HepG2 (cell line): ENCODE measurements around the gene CHADL. TPM values are rescaled to one million over a fixed set of nuclear protein-coding genes. Genes with fewer than 3 reads are reported as not detected.

ENCODE experiments used
- CBX5 ChIP-seq: sonication (generic); formaldehyde crosslinking; IDR thresholded peaks from 2 replicates; pipeline ENCODE4 v1.4.0; 2020; ENCODE audit warnings: missing genetic modification reagents, borderline replicate concordance
- GATAD2A ChIP-seq: IDR thresholded peaks from 2 replicates; pipeline ENCODE4 v1.6.1; 2016
- HIC2 ChIP-seq: sonication (generic); formaldehyde crosslinking; IDR thresholded peaks from 2 replicates; pipeline ENCODE4 v1.9.0; 2022; ENCODE audit warnings: low read depth, missing genetic modification reagents
- KLF12 ChIP-seq: sonication (generic); formaldehyde crosslinking; IDR thresholded peaks from 2 replicates; pipeline ENCODE4 v1.4.0; 2020; ENCODE audit warnings: missing genetic modification reagents, borderline replicate concordance
- KLF13 ChIP-seq: sonication (generic); formaldehyde crosslinking; IDR thresholded peaks from 2 replicates; pipeline ENCODE4 v1.4.0; 2020; ENCODE audit warnings: mild to moderate bottlenecking, missing genetic modification reagents
- MED1 ChIP-seq: sonication (generic); formaldehyde crosslinking; IDR thresholded peaks from 2 replicates; pipeline ENCODE4 v1.4.0; 2020; ENCODE audit warnings: missing genetic modification reagents
- MYPOP ChIP-seq: sonication (generic); formaldehyde crosslinking; IDR thresholded peaks from 2 replicates; pipeline ENCODE4 v1.8.1; 2023; ENCODE audit warnings: mild to moderate bottlenecking, moderate library complexity, missing genetic modification reagents
- SAFB2 ChIP-seq: sonication (generic); formaldehyde crosslinking; IDR thresholded peaks from 2 replicates; pipeline ENCODE4 v1.5.1; 2020; ENCODE audit warnings: missing genetic modification reagents, low read depth, mild to moderate bottlenecking, borderline replicate concordance
- SP140L ChIP-seq: sonication (generic); formaldehyde crosslinking; IDR thresholded peaks from 2 replicates; pipeline ENCODE4 v1.4.0; 2020; ENCODE audit warnings: missing genetic modification reagents, borderline replicate concordance
- SRSF9 ChIP-seq: fragments of 200-400 bp; formaldehyde crosslinking; IDR thresholded peaks from 2 replicates; pipeline ENCODE4 v1.6.1; 2018; ENCODE audit warnings: borderline replicate concordance, mild to moderate bottlenecking, low read depth, low read length; ENCODE audit not compliant: insufficient read depth, poor library complexity, severe bottlenecking
- THAP11 ChIP-seq: IDR thresholded peaks from 2 replicates; pipeline ENCODE4 v1.6.1; 2016; ENCODE audit warnings: missing biosample characterization, missing genetic modification reagents
- ZC3H13 ChIP-seq: sonication (generic); formaldehyde crosslinking; IDR thresholded peaks from 2 replicates; pipeline ENCODE4 v1.8.1; 2023; ENCODE audit warnings: mild to moderate bottlenecking, missing genetic modification reagents, moderate library complexity
- ZNF235 ChIP-seq: sonication (generic); formaldehyde crosslinking; IDR thresholded peaks from 2 replicates; pipeline ENCODE4 v1.8.1; 2023; ENCODE audit warnings: mild to moderate bottlenecking, missing genetic modification reagents, borderline replicate concordance
- ZNF317 ChIP-seq: sonication (generic); formaldehyde crosslinking; IDR thresholded peaks from 2 replicates; pipeline ENCODE4 v1.5.0; 2020; ENCODE audit warnings: mild to moderate bottlenecking, missing genetic modification reagents
- ZNF329 ChIP-seq: sonication (generic); formaldehyde crosslinking; IDR thresholded peaks from 2 replicates; pipeline ENCODE4 v1.9.0; 2021; ENCODE audit warnings: low read depth, mild to moderate bottlenecking, missing genetic modification reagents
- ZNF33B ChIP-seq: sonication (generic); formaldehyde crosslinking; IDR thresholded peaks from 2 replicates; pipeline ENCODE4 v1.5.1; 2020; ENCODE audit warnings: mild to moderate bottlenecking, missing genetic modification reagents
- ZNF552 ChIP-seq: sonication (generic); formaldehyde crosslinking; IDR thresholded peaks from 2 replicates; pipeline ENCODE4 v1.9.0; 2022; ENCODE audit warnings: missing genetic modification reagents, mild to moderate bottlenecking, borderline replicate concordance
- ZNF615 ChIP-seq: sonication (generic); formaldehyde crosslinking; IDR thresholded peaks from 2 replicates; pipeline ENCODE4 v1.5.0; 2020; ENCODE audit warnings: mild to moderate bottlenecking, missing genetic modification reagents, borderline replicate concordance
- polyA plus RNA-seq, 8 experiments: library from polyadenylated mRNA; depleted of rRNA in 3 of 8; stranded (reverse) in 7 of 8; unstranded in 1 of 8; fragments of >200 nt; fragmentation: Illumina TruSeq in 4 of 8; extraction: Trizol in 4 of 8; gene quantifications; 2 replicates each; pipeline versions ENCODE4 v1.2.1 to v1.2.3, GENCODE V29; 2011 to 2016; ENCODE audit warnings: low read depth in 4 of 8, missing spikeins in 1 of 8, mixed read lengths in 1 of 8; ENCODE audit not compliant: insufficient read depth in 1 of 8
- total RNA-seq, 5 experiments: library from RNA; depleted of rRNA; stranded (reverse); fragments of >200 nt; fragmentation: Illumina TruSeq; extraction: Trizol; gene quantifications; 2 replicates each; pipeline ENCODE4 v1.2.3, GENCODE V29; 2016; ENCODE audit warnings: low read depth in 1 of 5
- TF ChIP-seq, protein P1 (sequence below), 2 experiments: sonication (generic) in 1 of 2; formaldehyde crosslinking in 1 of 2; IDR thresholded peaks; 2 replicates each; pipeline versions ENCODE4 v1.4.0 to v1.6.1; 2016 to 2020; ENCODE audit warnings: borderline replicate concordance in 1 of 2, low read depth in 1 of 2, mild to moderate bottlenecking in 1 of 2, missing genetic modification reagents in 1 of 2
- TF ChIP-seq, protein P2 (sequence below): sonication (generic); formaldehyde crosslinking; IDR thresholded peaks from 2 replicates; pipeline ENCODE4 v1.4.0; 2020; ENCODE audit warnings: missing genetic modification reagents, mild to moderate bottlenecking, borderline replicate concordance

CHADL gene
- total and polyA plus RNA-seq, 2 of the 13 experiments (the other 11 are each of a cell fraction or from before 2014, with no cell fraction given), result 2.8 to 8.1 TPM

DNA sequence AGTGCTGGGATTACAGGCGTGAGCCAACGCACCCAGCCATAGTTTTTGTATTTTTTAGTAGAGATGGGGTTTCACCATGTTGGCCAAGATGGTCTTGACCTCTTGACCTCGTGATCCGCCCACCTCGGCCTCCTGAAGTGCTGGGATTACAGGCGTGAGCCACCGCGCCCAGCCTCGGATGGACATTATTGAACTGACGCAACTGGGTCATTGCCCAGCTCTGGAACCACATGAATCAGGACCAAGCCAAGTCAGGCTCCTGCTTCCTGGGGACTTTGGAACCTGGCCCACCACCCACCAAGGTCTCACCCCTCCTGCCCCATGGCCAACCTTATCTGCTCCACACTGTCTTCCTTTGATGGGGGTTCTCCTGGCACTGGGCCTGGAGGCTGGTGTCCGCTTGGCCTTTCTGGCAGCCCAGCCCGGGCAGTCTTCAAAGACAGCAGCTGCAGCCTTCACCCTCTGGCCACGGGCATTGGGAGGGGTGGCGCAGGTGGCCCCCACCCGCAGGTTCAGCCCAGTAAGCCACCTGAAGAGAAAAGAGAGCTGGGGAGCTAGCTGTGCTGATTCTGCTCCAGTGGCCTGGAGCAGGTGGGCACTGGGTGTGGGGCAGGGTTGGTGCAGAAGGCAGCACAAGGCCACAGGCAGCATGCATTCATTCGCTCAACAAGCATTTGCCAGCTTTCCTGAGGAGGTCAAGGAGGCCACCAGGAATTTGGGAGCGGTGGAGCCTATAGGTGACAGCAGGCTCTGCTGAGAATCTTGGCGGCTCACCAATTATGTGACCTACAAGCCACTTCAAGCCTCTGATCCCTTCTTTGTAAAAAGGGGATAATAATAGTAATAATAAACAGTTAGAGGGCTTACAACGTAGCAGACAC lies 5.7 kb downstream of the CHADL start (continued):
- TF ChIP-seq, protein P1, sequence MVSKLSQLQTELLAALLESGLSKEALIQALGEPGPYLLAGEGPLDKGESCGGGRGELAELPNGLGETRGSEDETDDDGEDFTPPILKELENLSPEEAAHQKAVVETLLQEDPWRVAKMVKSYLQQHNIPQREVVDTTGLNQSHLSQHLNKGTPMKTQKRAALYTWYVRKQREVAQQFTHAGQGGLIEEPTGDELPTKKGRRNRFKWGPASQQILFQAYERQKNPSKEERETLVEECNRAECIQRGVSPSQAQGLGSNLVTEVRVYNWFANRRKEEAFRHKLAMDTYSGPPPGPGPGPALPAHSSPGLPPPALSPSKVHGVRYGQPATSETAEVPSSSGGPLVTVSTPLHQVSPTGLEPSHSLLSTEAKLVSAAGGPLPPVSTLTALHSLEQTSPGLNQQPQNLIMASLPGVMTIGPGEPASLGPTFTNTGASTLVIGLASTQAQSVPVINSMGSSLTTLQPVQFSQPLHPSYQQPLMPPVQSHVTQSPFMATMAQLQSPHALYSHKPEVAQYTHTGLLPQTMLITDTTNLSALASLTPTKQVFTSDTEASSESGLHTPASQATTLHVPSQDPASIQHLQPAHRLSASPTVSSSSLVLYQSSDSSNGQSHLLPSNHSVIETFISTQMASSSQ (IDR thresholded peaks at IDR 0.05; ENCODE audit: low read depth), result no peak
- TF ChIP-seq, protein P1 (CRISPR knock-in tag; IDR thresholded peaks at IDR 0.05; ENCODE audit: borderline replicate concordance), result no peak
- no peak for TF ChIP-seq ZNF329 (CRISPR knock-in tag)
- TF ChIP-seq ZC3H13 (CRISPR knock-in tag), result no peak
- TF ChIP-seq SAFB2 (CRISPR knock-in tag), result no peak
- no peak for TF ChIP-seq KLF13
- no peak for TF ChIP-seq ZNF552
- no peak for TF ChIP-seq ZNF235
- no peak for TF ChIP-seq SP140L (CRISPR knock-in tag)
- TF ChIP-seq, protein P2, sequence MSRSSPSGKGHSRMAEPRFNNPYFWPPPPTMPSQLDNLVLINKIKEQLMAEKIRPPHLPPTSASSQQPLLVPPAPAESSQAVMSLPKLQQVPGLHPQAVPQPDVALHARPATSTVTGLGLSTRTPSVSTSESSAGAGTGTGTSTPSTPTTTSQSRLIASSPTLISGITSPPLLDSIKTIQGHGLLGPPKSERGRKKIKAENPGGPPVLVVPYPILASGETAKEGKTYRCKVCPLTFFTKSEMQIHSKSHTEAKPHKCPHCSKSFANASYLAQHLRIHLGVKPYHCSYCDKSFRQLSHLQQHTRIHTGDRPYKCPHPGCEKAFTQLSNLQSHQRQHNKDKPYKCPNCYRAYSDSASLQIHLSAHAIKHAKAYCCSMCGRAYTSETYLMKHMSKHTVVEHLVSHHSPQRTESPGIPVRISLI (CRISPR knock-in tag), result no peak
- no peak for TF ChIP-seq SRSF9
- no peak for TF ChIP-seq KLF12 (CRISPR knock-in tag)
- no peak for TF ChIP-seq ZNF317 (CRISPR knock-in tag)
- TF ChIP-seq HIC2 (CRISPR knock-in tag), result peak; percentile 98
- TF ChIP-seq GATAD2A, result peak; percentile 81
- no peak for TF ChIP-seq ZNF615 (CRISPR knock-in tag)
- peak; percentile 32; the same call in 1 of the 2 replicates for TF ChIP-seq CBX5 (CRISPR knock-in tag)
- no peak for TF ChIP-seq ZNF33B (CRISPR knock-in tag)
- peak; percentile 84 for TF ChIP-seq MED1
- 0 out of 2 replicates have a peak, but pooled peaks have one; percentile 31 for TF ChIP-seq MYPOP (CRISPR knock-in tag)
- TF ChIP-seq THAP11 (CRISPR knock-in tag), result peak; percentile 73
